HepG2 (cell line): ENCODE results near the gene CNOT1. TPM values are rescaled to one million over a fixed set of nuclear protein-coding genes. Genes with fewer than 3 reads are reported as not detected.

Source experiments
- ATAC-seq: fragments of 200-7000 bp; cut with Tn5 transposase; 3 replicates; pipeline ENCODE4 v1.9.1; 2020; ENCODE audit warnings: mild to moderate bottlenecking, moderate library complexity
- BruUV-seq: library from RNA; stranded (reverse); fragments of 400-500 nt; replicated peaks from 2 replicates; lab custom pipeline; 2021; lab: Mats Ljungman, UMichigan
- CTCF ChIA-PET: fragments of 300-600 bp; formaldehyde crosslinking; extraction: SDS; loops from one replicate; lab custom pipeline; 2021; ENCODE audit warnings: low total read pairs, inconsistent platforms, low intra/inter-chr PET ratio; lab: Yijun Ruan, JAX
- POLR2A ChIA-PET: fragments of 350-600 bp; sonication (Branson Sonifier 250); formaldehyde crosslinking; loops from one replicate; lab custom pipeline; 2020; ENCODE audit warnings: antibody characterized with exemption, inconsistent platforms; lab: Yijun Ruan, JAX
- DNase-seq: peaks from one replicate; pipeline ENCODE4 v3.0.0-alpha.2; 2015; ENCODE audit warnings: low spot score
- FAIRE-seq: peaks from 3 replicates; lab custom pipeline; 2011; peaks lifted over from hg19 to GRCh38; lab: Jason Lieb, UNC
- H2AFZ ChIP-seq: one replicate; pipeline ENCODE4 v1.6.1; 2011; ENCODE audit warnings: low read length, inconsistent platforms
- H3K27ac ChIP-seq: fragments of 300-600 bp; 3 replicates; pipeline ENCODE4 v1.8.0; 2011; ENCODE audit warnings: mixed run types, mild to moderate bottlenecking, mixed read lengths, low read length, inconsistent platforms; ENCODE audit not compliant: insufficient read depth; ENCODE audit errors: extremely low read length
- H3K27me3 ChIP-seq, 2 experiments: fragments of 200-600 bp in 1 of 2; 2 replicates in 1 of 2; 3 replicates in 1 of 2; pipeline versions ENCODE4 v1.6.0 to v1.8.0; 2011; ENCODE audit warnings: low read length in 2 of 2, mild to moderate bottlenecking in 2 of 2, moderate library complexity in 2 of 2, inconsistent platforms in 1 of 2; ENCODE audit not compliant: insufficient read depth in 2 of 2, control insufficient read depth in 1 of 2
- H3K36me3 ChIP-seq, 2 experiments: fragments of 200-600 bp in 1 of 2; replicated peaks in 1 of 2; 2 replicates in 1 of 2; 3 replicates in 1 of 2; pipeline versions ENCODE4 v1.5.1 to v1.8.0; 2011; ENCODE audit warnings: low read length in 2 of 2, inconsistent platforms in 1 of 2; ENCODE audit not compliant: insufficient read depth in 2 of 2, control insufficient read depth in 1 of 2
- H3K4me1 ChIP-seq: 2 replicates; pipeline ENCODE4 v1.5.1; 2012; ENCODE audit warnings: low read length, inconsistent platforms; ENCODE audit not compliant: insufficient read depth
- H3K4me2 ChIP-seq: 2 replicates; pipeline ENCODE4 v1.6.0; 2011; ENCODE audit warnings: low read depth, low read length, inconsistent platforms
- H3K4me3 ChIP-seq, 3 experiments: fragments of 200-600 bp in 1 of 3; sonication (generic), shearing (Covaris generic) in 1 of 3; replicated peaks in 1 of 3; 2 replicates each; pipeline ENCODE4 v1.5.1; 2011 to 2016; ENCODE audit warnings: low read length in 3 of 3, inconsistent platforms in 2 of 3, low read depth in 2 of 3, mild to moderate bottlenecking in 2 of 3, control low read depth in 1 of 3, mixed read lengths in 1 of 3; ENCODE audit not compliant: insufficient read depth in 1 of 3
- H3K79me2 ChIP-seq: one replicate; pipeline ENCODE4 v1.6.1; 2011; ENCODE audit warnings: low read length, inconsistent platforms; ENCODE audit not compliant: insufficient read depth
- H3K9ac ChIP-seq: 2 replicates; pipeline ENCODE4 v1.6.0; 2011; ENCODE audit warnings: mild to moderate bottlenecking, low read depth, low read length, inconsistent platforms; ENCODE audit not compliant: insufficient read depth
- H3K9me3 ChIP-seq: 2 replicates; pipeline ENCODE4 v1.5.1; 2012; ENCODE audit warnings: mild to moderate bottlenecking, low read length
- H4K20me1 ChIP-seq: 2 replicates; pipeline ENCODE4 v1.6.0; 2011; ENCODE audit warnings: inconsistent platforms, mild to moderate bottlenecking, low read length, moderate library complexity; ENCODE audit not compliant: insufficient read depth
- HDAC6 ChIP-seq: fragments of 200-600 bp; sonication (generic); IDR thresholded peaks from 2 replicates; pipeline ENCODE4 v1.7.0; 2017; ENCODE audit warnings: mild to moderate bottlenecking, antibody characterized with exemption, low read length, low read depth
- KLF15 ChIP-seq: sonication (generic); formaldehyde crosslinking; IDR thresholded peaks from 2 replicates; pipeline ENCODE4 v1.8.1; 2023; ENCODE audit warnings: borderline replicate concordance, mild to moderate bottlenecking, inconsistent platforms, missing genetic modification reagents, mixed read lengths
- POGZ ChIP-seq: sonication (generic); formaldehyde crosslinking; IDR thresholded peaks from 2 replicates; pipeline ENCODE4 v1.4.0; 2020; ENCODE audit warnings: mild to moderate bottlenecking, missing genetic modification reagents
- POLR2A ChIP-seq, 2 experiments: IDR thresholded peaks; 2 replicates each; pipeline ENCODE4 v1.6.1; 2011; ENCODE audit warnings: low read depth in 2 of 2, low read length in 2 of 2, mild to moderate bottlenecking in 1 of 2, moderate library complexity in 1 of 2; ENCODE audit not compliant: insufficient read depth in 1 of 2
- SUZ12 ChIP-seq: fragments of 150-350 bp; IDR thresholded peaks from 2 replicates; pipeline ENCODE4 v1.6.1; 2014; ENCODE audit warnings: low read depth, low read length
- ZMYM4 ChIP-seq: sonication (generic); formaldehyde crosslinking; IDR thresholded peaks from 2 replicates; pipeline ENCODE4 v1.8.1; 2023; ENCODE audit warnings: mild to moderate bottlenecking, missing genetic modification reagents
- ZNF720 ChIP-seq: sonication (generic); formaldehyde crosslinking; IDR thresholded peaks from 2 replicates; pipeline ENCODE4 v1.4.0; 2020; ENCODE audit warnings: missing genetic modification reagents
- WGBS: methylation state at CpG from one replicate; pipeline ENCODE4 v1.1.6; 2017; ENCODE audit warnings: low lambda C conversion rate; 5-methylcytosine and 5-hydroxymethylcytosine counted together
- in situ Hi-C: cut with HindIII; loops from 2 replicates; pipeline ENCODE4 v1.10.0; 2017; ENCODE audit warnings: low pct_unique_long_range_greater_than_20kb; ENCODE audit not compliant: extremely low pct_ligation_motif_present
- intact Hi-C: fragments of 100-400 bp; cut with micrococcal nuclease; formaldehyde crosslinking; loops from one replicate; pipeline ENCODE4 v1.10.0; 2022; ENCODE audit not compliant: unreplicated experiment
- polyA plus RNA-seq, 8 experiments: library from polyadenylated mRNA; depleted of rRNA in 3 of 8; stranded (reverse) in 7 of 8; unstranded in 1 of 8; fragments of >200 nt; fragmentation: Illumina TruSeq in 4 of 8; extraction: Trizol in 4 of 8; gene quantifications; 2 replicates each; pipeline versions ENCODE4 v1.2.1 to v1.2.3, GENCODE V29; 2011 to 2016; ENCODE audit warnings: low read depth in 4 of 8, missing spikeins in 1 of 8, mixed read lengths in 1 of 8; ENCODE audit not compliant: insufficient read depth in 1 of 8
- total RNA-seq, 5 experiments: library from RNA; depleted of rRNA; stranded (reverse); fragments of >200 nt; fragmentation: Illumina TruSeq; extraction: Trizol; gene quantifications; 2 replicates each; pipeline ENCODE4 v1.2.3, GENCODE V29; 2016; ENCODE audit warnings: low read depth in 1 of 5
- TF ChIP-seq, protein P1 (sequence below): sonication (generic); formaldehyde crosslinking; IDR thresholded peaks from 2 replicates; pipeline ENCODE4 v1.4.0; 2020; ENCODE audit warnings: missing genetic modification reagents; ENCODE audit errors: not compliant biosample characterization
- TF ChIP-seq, protein P2 (sequence below): sonication (generic); formaldehyde crosslinking; IDR thresholded peaks from 2 replicates; pipeline ENCODE4 v1.5.1; 2020; ENCODE audit warnings: mild to moderate bottlenecking, missing genetic modification reagents, moderate library complexity

CNOT1 gene
- total and polyA plus RNA-seq, 2 of the 13 experiments (the other 11 are each of a cell fraction or from before 2014, with no cell fraction given), result 188 to 232 TPM

DNA sequence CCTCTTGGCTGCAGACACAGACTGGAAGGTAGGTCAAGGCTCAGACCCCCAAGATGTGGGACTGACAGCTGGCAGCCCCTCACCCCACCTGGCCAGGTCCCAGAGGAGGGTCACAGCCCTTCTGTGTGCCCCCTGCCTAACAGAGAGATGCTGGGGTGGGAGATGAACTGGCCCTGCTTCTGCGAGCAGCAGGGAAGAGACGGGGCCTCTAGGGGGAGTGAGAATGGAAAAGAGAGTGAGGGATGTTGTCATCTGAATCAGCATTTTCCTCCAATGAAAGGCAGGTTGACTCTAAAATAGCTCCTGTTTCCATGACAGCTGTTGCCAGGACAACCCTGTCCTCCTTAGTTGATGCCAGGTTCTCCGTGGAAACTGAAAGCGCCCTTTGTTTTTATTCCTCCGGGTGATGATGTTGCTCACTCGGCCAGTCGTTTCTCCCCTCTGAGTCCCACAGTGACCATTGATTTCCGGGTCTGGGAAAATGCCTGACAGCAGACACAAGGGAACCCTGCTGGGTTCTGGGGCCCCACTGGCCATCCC lies 134.6 kb downstream of the CNOT1 start (continued):
- TF ChIP-seq ZNF720 (CRISPR knock-in tag) (no peak), POGZ (CRISPR knock-in tag) (no peak), SUZ12 (no peak), ZMYM4 (CRISPR knock-in tag) (no peak), HDAC6 (no peak), KLF15 (CRISPR knock-in tag) (no peak)
- TF ChIP-seq, protein P1, sequence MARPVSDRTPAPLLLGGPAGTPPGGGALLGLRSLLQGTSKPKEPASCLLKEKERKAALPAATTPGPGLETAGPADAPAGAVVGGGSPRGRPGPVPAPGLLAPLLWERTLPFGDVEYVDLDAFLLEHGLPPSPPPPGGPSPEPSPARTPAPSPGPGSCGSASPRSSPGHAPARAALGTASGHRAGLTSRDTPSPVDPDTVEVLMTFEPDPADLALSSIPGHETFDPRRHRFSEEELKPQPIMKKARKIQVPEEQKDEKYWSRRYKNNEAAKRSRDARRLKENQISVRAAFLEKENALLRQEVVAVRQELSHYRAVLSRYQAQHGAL (CRISPR knock-in tag), result no peak

GRCh38 chr16:58493756-58494431 lies 135.7 kb downstream of the CNOT1 start:
- POLR2A ChIA-PET, result no interaction called here
- no peaks in the 10 kb centered on the region for H3K79me2 ChIP-seq
- FAIRE-seq, result no peak
- no peak overlapping the region for H3K4me2 ChIP-seq
- no peak for TF ChIP-seq POLR2A (IDR thresholded peaks at IDR 0.05; ENCODE audit: insufficient read depth in 1 of 2, low read depth in 2 of 2, low read length in 2 of 2)
- TF ChIP-seq, protein P2, sequence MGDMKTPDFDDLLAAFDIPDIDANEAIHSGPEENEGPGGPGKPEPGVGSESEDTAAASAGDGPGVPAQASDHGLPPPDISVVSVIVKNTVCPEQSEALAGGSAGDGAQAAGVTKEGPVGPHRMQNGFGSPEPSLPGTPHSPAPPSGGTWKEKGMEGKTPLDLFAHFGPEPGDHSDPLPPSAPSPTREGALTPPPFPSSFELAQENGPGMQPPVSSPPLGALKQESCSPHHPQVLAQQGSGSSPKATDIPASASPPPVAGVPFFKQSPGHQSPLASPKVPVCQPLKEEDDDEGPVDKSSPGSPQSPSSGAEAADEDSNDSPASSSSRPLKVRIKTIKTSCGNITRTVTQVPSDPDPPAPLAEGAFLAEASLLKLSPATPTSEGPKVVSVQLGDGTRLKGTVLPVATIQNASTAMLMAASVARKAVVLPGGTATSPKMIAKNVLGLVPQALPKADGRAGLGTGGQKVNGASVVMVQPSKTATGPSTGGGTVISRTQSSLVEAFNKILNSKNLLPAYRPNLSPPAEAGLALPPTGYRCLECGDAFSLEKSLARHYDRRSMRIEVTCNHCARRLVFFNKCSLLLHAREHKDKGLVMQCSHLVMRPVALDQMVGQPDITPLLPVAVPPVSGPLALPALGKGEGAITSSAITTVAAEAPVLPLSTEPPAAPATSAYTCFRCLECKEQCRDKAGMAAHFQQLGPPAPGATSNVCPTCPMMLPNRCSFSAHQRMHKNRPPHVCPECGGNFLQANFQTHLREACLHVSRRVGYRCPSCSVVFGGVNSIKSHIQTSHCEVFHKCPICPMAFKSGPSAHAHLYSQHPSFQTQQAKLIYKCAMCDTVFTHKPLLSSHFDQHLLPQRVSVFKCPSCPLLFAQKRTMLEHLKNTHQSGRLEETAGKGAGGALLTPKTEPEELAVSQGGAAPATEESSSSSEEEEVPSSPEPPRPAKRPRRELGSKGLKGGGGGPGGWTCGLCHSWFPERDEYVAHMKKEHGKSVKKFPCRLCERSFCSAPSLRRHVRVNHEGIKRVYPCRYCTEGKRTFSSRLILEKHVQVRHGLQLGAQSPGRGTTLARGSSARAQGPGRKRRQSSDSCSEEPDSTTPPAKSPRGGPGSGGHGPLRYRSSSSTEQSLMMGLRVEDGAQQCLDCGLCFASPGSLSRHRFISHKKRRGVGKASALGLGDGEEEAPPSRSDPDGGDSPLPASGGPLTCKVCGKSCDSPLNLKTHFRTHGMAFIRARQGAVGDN, result 0 out of 2 replicates have a peak, but pooled peaks have one; percentile 16
- TF ChIP-seq, all 625 proteins: peak for 1
- intact Hi-C loops (no loop called here), in situ Hi-C loops (no loop called here)
- no peaks in the 10 kb centered on the region for H3K36me3 ChIP-seq
- H3K27ac ChIP-seq, result no peak overlapping the region
- H2AFZ ChIP-seq, result no peak overlapping the region
- CTCF ChIA-PET, result no interaction called here
- peaks cover 10% of the 10 kb centered on the region for H3K4me1 ChIP-seq
- BruUV-seq, result no TSS peak
- H4K20me1 ChIP-seq, result no peaks in the 10 kb centered on the region
- H3K9ac ChIP-seq, result no peak overlapping the region
- H3K27me3 ChIP-seq, result peaks cover 0 to 18% of the 10 kb centered on the region in 2 experiments; a peak in 2 of 5 replicates
- 50% methylated on average over 9 of the region's 20 CpGs for WGBS
- DNase-seq (no peak), ATAC-seq (no peak)
- H3K9me3 ChIP-seq, result no peaks in the 10 kb centered on the region
- H3K4me3 ChIP-seq, result no peak overlapping the region
